ENCODE results near the gene COA6. TPM values are rescaled to one million over a fixed set of nuclear protein-coding genes. Genes with fewer than 3 reads are reported as not detected.
"Not testable (repeated sequence)": the region's sequence is repeated elsewhere in the genome, so short reads cannot be mapped to it uniquely, and the experiment has no call there.

COA6 gene
- total and polyA plus RNA-seq, 2 of the 13 experiments (the other 11 are each of a cell fraction or from before 2014, with no cell fraction given) = 32.4 to 104 TPM

- TF ChIP-seq E2F2 (CRISPR knock-in tag; IDR thresholded peaks at IDR 0.05; ENCODE audit: borderline replicate concordance) = peak; percentile 53; the same call in 1 of the 2 replicates
- 0 out of 2 replicates have a peak, but pooled peaks have one; percentile 32 for TF ChIP-seq ELF3 (CRISPR knock-in tag; IDR thresholded peaks at IDR 0.05)
- peak; percentile 72 for TF ChIP-seq ZFY (CRISPR knock-in tag; IDR thresholded peaks at IDR 0.05)
- peak; percentile 54 for TF ChIP-seq HOXA3 (CRISPR knock-in tag; IDR thresholded peaks at IDR 0.05)
- peak; percentile 90 for TF ChIP-seq ELF1 (CRISPR knock-in tag; IDR thresholded peaks at IDR 0.05)
- peak; percentile 75 for TF ChIP-seq RBFOX2 (IDR thresholded peaks at IDR 0.05; ENCODE audit: low read depth, low read length)
- TF ChIP-seq UBTF (CRISPR knock-in tag; IDR thresholded peaks at IDR 0.05) = peak; percentile 37; the same call in 1 of the 2 replicates
- peak; percentile 51; the same call in 1 of the 2 replicates for TF ChIP-seq TBX2 (CRISPR knock-in tag; IDR thresholded peaks at IDR 0.05; ENCODE audit: borderline replicate concordance)
- 0 out of 2 replicates have a peak, but pooled peaks have one; percentile 25 for TF ChIP-seq ZNF232 (CRISPR knock-in tag; IDR thresholded peaks at IDR 0.05; ENCODE audit: borderline replicate concordance)
- peak; percentile 54; the same call in 1 of the 2 replicates for TF ChIP-seq ZNF292 (CRISPR knock-in tag; IDR thresholded peaks at IDR 0.05; ENCODE audit: borderline replicate concordance, low read depth)
- TF ChIP-seq ZNF605 (CRISPR knock-in tag; IDR thresholded peaks at IDR 0.05) = peak; percentile 56; the same call in 1 of the 2 replicates
- not testable (repeated sequence) for TF ChIP-seq MAZ (IDR thresholded peaks at IDR 0.05; ENCODE audit: borderline replicate concordance, low read depth, low read length)
- 0 out of 2 replicates have a peak, but pooled peaks have one; percentile 43 for TF ChIP-seq MAZ (CRISPR knock-in tag; IDR thresholded peaks at IDR 0.05; ENCODE audit: low read depth)
Measured at GRCh38 chr1:234356615-234357269, 16.5 kb upstream of the COA6 start (continued).

Data from HepG2 (cell line).